Adrenal gland (tissue), 5 donors: ENCODE results near the gene FLVCR1.

Experiments used
- CTCF ChIP-seq, 6 experiments: fragments of 450-650 bp in 4 of 6; fragments of 200-600 bp in 2 of 6; sonication (generic) in 1 of 6; IDR thresholded peaks; 1 replicate in 5 of 6; 2 replicates in 1 of 6; pipeline versions ENCODE4 v1.5.1 to v1.8.0; 2016 to 2021; ENCODE audit warnings: antibody characterized with exemption in 6 of 6, mild to moderate bottlenecking in 2 of 6, moderate library complexity in 1 of 6
- POLR2A ChIP-seq, 2 donors: fragments of 450-650 bp; IDR thresholded peaks; one replicate each; pipeline ENCODE4 v1.6.1; 2017; ENCODE audit warnings: antibody characterized with exemption in 2 of 2, mild to moderate bottlenecking in 2 of 2, moderate library complexity in 1 of 2
- donor health status: DM: no; HTN: no; CAD: no.

GRCh38 chr1:212903664-212904063 lies 45.6 kb downstream of the FLVCR1 start:
- no peak for TF ChIP-seq CTCF (IDR thresholded peaks at IDR 0.05)
- no peak for TF ChIP-seq POLR2A (IDR thresholded peaks at IDR 0.05)
